Measurements from ENCODE around the gene SLC30A1. TPM values are rescaled to one million over a fixed set of nuclear protein-coding genes. Genes with fewer than 3 reads are reported as not detected.

The SLC30A1 gene
- total and polyA plus RNA-seq, 10 of the 15 experiments (the other 5 are each of a cell fraction or from before 2014, with no cell fraction given), result 3.5 to 14.1 (median 8.8) TPM

GRCh38 chr1:211579440-211580302 is 710 bp upstream of the SLC30A1 start (continued):
- TF ChIP-seq SRF (IDR thresholded peaks at IDR 0.05; ENCODE audit: low read depth in 2 of 2, low read length in 2 of 2) (no peak), IKZF1 (conservative IDR thresholded peaks at IDR 0.05) (no peak), POLR2A (IDR thresholded peaks at IDR 0.05; ENCODE audit: low read depth, low read length) (peak; percentile 57; the same call in 1 of the 2 replicates), ZNF687 (IDR thresholded peaks at IDR 0.05) (0 out of 2 replicates have a peak, but pooled peaks have one; percentile 20), PML (IDR thresholded peaks at IDR 0.05; ENCODE audit: low read length) (no peak), TAF1 (IDR thresholded peaks at IDR 0.05; ENCODE audit: borderline replicate concordance, low read depth, low read length) (0 out of 2 replicates have a peak, but pooled peaks have one; percentile 30), PAX5 (IDR thresholded peaks at IDR 0.05; ENCODE audit: borderline replicate concordance, low read depth, low read length) (no peak), IRF4 (IDR thresholded peaks at IDR 0.05; ENCODE audit: low read depth, low read length) (no peak), HDAC2 (IDR thresholded peaks at IDR 0.05) (no peak), BCL3 (IDR thresholded peaks at IDR 0.05; ENCODE audit: borderline replicate concordance, insufficient read depth, low read depth, low read length, poor library complexity, severe bottlenecking) (no peak), RFX5 (IDR thresholded peaks at IDR 0.05; ENCODE audit: low read depth, low read length) (no peak), NR2C2 (IDR thresholded peaks at IDR 0.05; ENCODE audit: borderline replicate concordance, control insufficient read depth, insufficient read length, low read depth) (no peak), NFIC (IDR thresholded peaks at IDR 0.05; ENCODE audit: low read depth, low read length) (no peak), MEF2A (IDR thresholded peaks at IDR 0.05; ENCODE audit: insufficient read depth, low read depth, low read length) (no peak), KAT2A (conservative IDR thresholded peaks at IDR 0.05; ENCODE audit: control insufficient read depth, low read depth, low read length) (no peak), MYC (IDR thresholded peaks at IDR 0.05; ENCODE audit: insufficient read depth, insufficient read length, insufficient replicate concordance, low read length, severe bottlenecking) (peak; percentile 41), SREBF2 (IDR thresholded peaks at IDR 0.05; ENCODE audit: low read length) (no peak), SMC3 (IDR thresholded peaks at IDR 0.05; ENCODE audit: borderline replicate concordance, low read length) (no peak), TCF7 (IDR thresholded peaks at IDR 0.05; ENCODE audit: borderline replicate concordance) (no peak), MAX (IDR thresholded peaks at IDR 0.05; ENCODE audit: low read depth, low read length) (peak; percentile 64; the same call in 1 of the 2 replicates), ATF7 (IDR thresholded peaks at IDR 0.05; ENCODE audit: low read depth) (no peak), CHD2 (IDR thresholded peaks at IDR 0.05; ENCODE audit: borderline replicate concordance, low read depth, low read length) (peak; percentile 51), CHD4 (IDR thresholded peaks at IDR 0.05) (no peak)
